ENCODE data around the gene ATP2C2. TPM values are rescaled to one million over a fixed set of nuclear protein-coding genes. Genes with fewer than 3 reads are reported as not detected.
A peak's percentile ranks its signal among the peaks of the same experiment; 100 is the strongest.

ATP2C2 gene
- total RNA-seq, 1 donor, result not detected

- DNase-seq (ENCODE audit: insufficient read length, low spot score, missing footprints), result no peak
- Histone ChIP-seq H4K20me1 (ENCODE audit: insufficient read depth, low read length) (peaks cover 14% of the 10 kb centered on the region), H3K36me3 (ENCODE audit: insufficient read depth, low read length) (peaks cover 65% of the 10 kb centered on the region), H2AFZ (ENCODE audit: low read length) (no peak overlapping the region), H3K4me1 (ENCODE audit: insufficient read depth, low read length) (peaks cover 26% of the 10 kb centered on the region), H3K9me3 (ENCODE audit: low read depth, low read length) (no peaks in the 10 kb centered on the region), H3K27ac (ENCODE audit: low read depth, low read length) (no peak overlapping the region), H3K79me2 (ENCODE audit: insufficient read depth, low read length) (peaks cover 55% of the 10 kb centered on the region), H3K4me2 (ENCODE audit: insufficient read depth, low read length) (no peak overlapping the region), H3K4me3 (ENCODE audit: insufficient read depth, low read length) (no peak overlapping the region), H3K27me3 (ENCODE audit: insufficient read depth, low read length) (no peaks in the 10 kb centered on the region)
- TF ChIP-seq CTCF (IDR thresholded peaks at IDR 0.05; ENCODE audit: extremely low read depth, low read depth, low read length), result no peak
Measured at GRCh38 chr16:84499638-84500037, 131.3 kb downstream of the ATP2C2 start.

GRCh38 chr16:84500531-84500930 is 132.2 kb downstream of the ATP2C2 start:
- no peak for DNase-seq (ENCODE audit: insufficient read length, low spot score, missing footprints)
- Histone ChIP-seq H3K4me1 (ENCODE audit: insufficient read depth, low read length) (peaks cover 32% of the 10 kb centered on the region), H3K27me3 (ENCODE audit: insufficient read depth, low read length) (no peaks in the 10 kb centered on the region), H3K4me2 (ENCODE audit: insufficient read depth, low read length) (no peak overlapping the region), H3K4me3 (ENCODE audit: insufficient read depth, low read length) (no peak overlapping the region), H3K27ac (ENCODE audit: low read depth, low read length) (no peak overlapping the region), H2AFZ (ENCODE audit: low read length) (no peak overlapping the region), H3K9me3 (ENCODE audit: low read depth, low read length) (no peaks in the 10 kb centered on the region), H3K79me2 (ENCODE audit: insufficient read depth, low read length) (peaks cover 53% of the 10 kb centered on the region), H3K36me3 (ENCODE audit: insufficient read depth, low read length) (peaks cover 56% of the 10 kb centered on the region), H4K20me1 (ENCODE audit: insufficient read depth, low read length) (peaks cover 14% of the 10 kb centered on the region)
- TF ChIP-seq CTCF (IDR thresholded peaks at IDR 0.05; ENCODE audit: extremely low read depth, low read depth, low read length), result no peak

- Histone ChIP-seq H2AFZ (ENCODE audit: low read length) (no peak overlapping the region), H3K36me3 (ENCODE audit: insufficient read depth, low read length) (peaks cover 50% of the 10 kb centered on the region), H3K79me2 (ENCODE audit: insufficient read depth, low read length) (peaks cover 53% of the 10 kb centered on the region), H3K4me1 (ENCODE audit: insufficient read depth, low read length) (peaks cover 32% of the 10 kb centered on the region), H3K4me3 (ENCODE audit: insufficient read depth, low read length) (no peak overlapping the region), H3K9me3 (ENCODE audit: low read depth, low read length) (no peaks in the 10 kb centered on the region), H3K4me2 (ENCODE audit: insufficient read depth, low read length) (no peak overlapping the region), H3K27me3 (ENCODE audit: insufficient read depth, low read length) (no peaks in the 10 kb centered on the region), H3K27ac (ENCODE audit: low read depth, low read length) (peak overlapping the region; percentile 23), H4K20me1 (ENCODE audit: insufficient read depth, low read length) (peaks cover 14% of the 10 kb centered on the region)
- no peak for DNase-seq (ENCODE audit: insufficient read length, low spot score, missing footprints)
- TF ChIP-seq CTCF (IDR thresholded peaks at IDR 0.05; ENCODE audit: extremely low read depth, low read depth, low read length), result no peak
Measured at GRCh38 chr16:84501077-84501735, 132.9 kb downstream of the ATP2C2 start.

GRCh38 chr16:84502075-84502474 is 133.7 kb downstream of the ATP2C2 start:
- H2AFZ ChIP-seq (ENCODE audit: low read length), result no peak overlapping the region
- no peak for TF ChIP-seq CTCF (IDR thresholded peaks at IDR 0.05; ENCODE audit: extremely low read depth, low read depth, low read length)
- H4K20me1 ChIP-seq (ENCODE audit: insufficient read depth, low read length), result peaks cover 14% of the 10 kb centered on the region
- no peaks in the 10 kb centered on the region for H3K27me3 ChIP-seq (ENCODE audit: insufficient read depth, low read length)
- no peak for DNase-seq (ENCODE audit: insufficient read length, low spot score, missing footprints)
- no peaks in the 10 kb centered on the region for H3K9me3 ChIP-seq (ENCODE audit: low read depth, low read length)
- no peak overlapping the region for H3K4me3 ChIP-seq (ENCODE audit: insufficient read depth, low read length)
- H3K4me1 ChIP-seq (ENCODE audit: insufficient read depth, low read length), result peaks cover 32% of the 10 kb centered on the region
- H3K36me3 ChIP-seq (ENCODE audit: insufficient read depth, low read length), result peaks cover 41% of the 10 kb centered on the region
- peaks cover 53% of the 10 kb centered on the region for H3K79me2 ChIP-seq (ENCODE audit: insufficient read depth, low read length)
- no peak overlapping the region for H3K4me2 ChIP-seq (ENCODE audit: insufficient read depth, low read length)
- H3K27ac ChIP-seq (ENCODE audit: low read depth, low read length), result peak overlapping the region; percentile 83

All from osteoblast (primary cell).